ENCODE data around the gene TNFRSF1A. TPM values are rescaled to one million over a fixed set of nuclear protein-coding genes. Genes with fewer than 3 reads are reported as not detected.
A peak's percentile ranks its signal among the peaks of the same experiment; 100 is the strongest.

TNFRSF1A gene
- total RNA-seq, 3 donors from 2014 or later (not counting 1 experiment from before 2014, with no cell fraction given), result 75.7 to 116 (median 87.3) TPM

DNA sequence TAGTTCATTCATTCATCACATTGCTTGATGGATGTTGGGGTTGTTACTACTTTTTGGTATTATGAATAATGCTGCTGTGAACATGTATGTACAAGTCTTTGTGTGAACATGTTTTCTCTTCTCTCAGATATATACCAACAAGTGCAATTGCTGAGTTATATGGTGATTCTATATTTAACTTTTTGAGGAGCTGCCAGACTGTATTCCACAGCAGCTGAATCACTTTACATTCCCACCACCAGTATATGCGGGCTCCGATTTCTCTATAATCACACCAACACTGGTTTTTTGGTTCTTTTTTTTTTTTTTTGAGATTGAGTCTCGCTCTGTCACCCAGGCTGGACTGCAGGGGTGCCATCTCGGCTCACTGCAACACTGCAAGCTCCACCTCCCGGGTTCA lies 53.6 kb downstream of the TNFRSF1A start:
- Histone ChIP-seq H3K9me3 (ENCODE audit: control insufficient read depth, insufficient read depth, low read length) (no peaks in the 10 kb centered on the region), H3K4me1 (ENCODE audit: control insufficient read depth, insufficient read depth, low read length) (no peaks in the 10 kb centered on the region), H3K4me3 (ENCODE audit: low read length) (no peak overlapping the region), H3K27me3 (ENCODE audit: control insufficient read depth, insufficient read depth, low read length) (no peaks in the 10 kb centered on the region), H3K27ac (ENCODE audit: low read length) (no peak overlapping the region), H3K36me3 (ENCODE audit: control insufficient read depth, insufficient read depth, low read length) (no peaks in the 10 kb centered on the region)
- no peaks in the 10 kb centered on the region for H3K4me1 Mint-ChIP-seq
- TF ChIP-seq, protein P1, sequence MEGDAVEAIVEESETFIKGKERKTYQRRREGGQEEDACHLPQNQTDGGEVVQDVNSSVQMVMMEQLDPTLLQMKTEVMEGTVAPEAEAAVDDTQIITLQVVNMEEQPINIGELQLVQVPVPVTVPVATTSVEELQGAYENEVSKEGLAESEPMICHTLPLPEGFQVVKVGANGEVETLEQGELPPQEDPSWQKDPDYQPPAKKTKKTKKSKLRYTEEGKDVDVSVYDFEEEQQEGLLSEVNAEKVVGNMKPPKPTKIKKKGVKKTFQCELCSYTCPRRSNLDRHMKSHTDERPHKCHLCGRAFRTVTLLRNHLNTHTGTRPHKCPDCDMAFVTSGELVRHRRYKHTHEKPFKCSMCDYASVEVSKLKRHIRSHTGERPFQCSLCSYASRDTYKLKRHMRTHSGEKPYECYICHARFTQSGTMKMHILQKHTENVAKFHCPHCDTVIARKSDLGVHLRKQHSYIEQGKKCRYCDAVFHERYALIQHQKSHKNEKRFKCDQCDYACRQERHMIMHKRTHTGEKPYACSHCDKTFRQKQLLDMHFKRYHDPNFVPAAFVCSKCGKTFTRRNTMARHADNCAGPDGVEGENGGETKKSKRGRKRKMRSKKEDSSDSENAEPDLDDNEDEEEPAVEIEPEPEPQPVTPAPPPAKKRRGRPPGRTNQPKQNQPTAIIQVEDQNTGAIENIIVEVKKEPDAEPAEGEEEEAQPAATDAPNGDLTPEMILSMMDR (IDR thresholded peaks at IDR 0.05), result no peak
- intact Hi-C loops (cut with micrococcal nuclease), result no loop called here
- ATAC-seq, result no peak
- H3K9me3 Mint-ChIP-seq, result no peaks in the 10 kb centered on the region
- peaks cover 0 to 3% of the 10 kb centered on the region in 2 donors for H3K27me3 Mint-ChIP-seq (ENCODE audit: low read depth in 2 of 2)
- 93% methylated on average over 2 of the region's 5 CpGs for WGBS (ENCODE audit: insufficient coverage)
- H3K36me3 Mint-ChIP-seq, result no peaks in the 10 kb centered on the region
- no peak for DNase-seq
- no peak overlapping the region for H3K4me3 Mint-ChIP-seq
- no peak overlapping the region for H3K27ac Mint-ChIP-seq

DNA sequence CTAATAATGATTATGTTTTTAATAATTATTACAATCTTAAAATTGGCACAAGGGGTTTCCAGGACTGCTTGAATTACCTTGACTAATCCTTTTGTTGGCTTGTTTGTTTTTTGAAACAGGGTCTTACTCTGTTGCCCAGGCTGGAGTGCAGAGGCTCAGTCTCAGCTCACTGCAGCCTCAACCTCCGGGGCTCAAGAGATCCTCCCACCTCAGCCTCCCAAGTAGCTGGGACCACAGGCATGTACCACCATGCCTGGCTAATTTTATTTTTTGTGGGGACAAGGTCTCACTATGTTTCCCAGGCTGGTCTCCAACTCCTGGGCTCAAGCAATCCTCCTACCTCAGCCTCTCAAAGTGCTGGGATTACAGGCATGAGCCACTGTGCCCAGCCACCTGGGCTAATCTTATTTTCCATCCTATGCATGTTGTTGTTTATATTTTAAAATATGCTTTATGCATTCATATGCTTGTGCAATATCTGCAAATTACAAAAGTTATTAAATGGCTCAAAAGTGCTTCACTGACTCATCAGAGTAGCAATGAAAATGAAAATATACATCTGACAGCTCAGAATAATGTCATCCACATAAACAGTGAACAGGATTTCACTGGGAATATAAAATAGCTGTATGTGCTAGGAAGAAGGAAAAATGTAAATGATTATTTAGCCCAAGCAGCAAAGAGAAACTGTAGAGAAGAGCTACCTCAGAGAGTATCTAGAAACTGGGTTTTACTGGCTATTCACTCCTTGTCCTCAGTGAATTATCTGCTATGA lies 56.2 kb downstream of the TNFRSF1A start:
- Mint-ChIP-seq H3K27me3 (ENCODE audit: low read depth in 2 of 2) (peaks cover 7 to 9% of the 10 kb centered on the region in 2 donors), H3K4me3 (no peak overlapping the region), H3K27ac (no peak overlapping the region), H3K9me3 (no peaks in the 10 kb centered on the region), H3K4me1 (no peaks in the 10 kb centered on the region), H3K36me3 (no peaks in the 10 kb centered on the region)
- ATAC-seq (no peak), DNase-seq (no peak)
- intact Hi-C loops (cut with micrococcal nuclease), result loop anchor here (1.0 kb wide), 2 partner anchors 90 to 222 kb away; no protein-coding TSS in a partner anchor
- Histone ChIP-seq H3K27ac (ENCODE audit: low read length) (no peak overlapping the region), H3K27me3 (ENCODE audit: control insufficient read depth, insufficient read depth, low read length) (no peaks in the 10 kb centered on the region), H3K4me1 (ENCODE audit: control insufficient read depth, insufficient read depth, low read length) (no peaks in the 10 kb centered on the region), H3K4me3 (ENCODE audit: low read length) (no peak overlapping the region), H3K9me3 (ENCODE audit: control insufficient read depth, insufficient read depth, low read length) (no peaks in the 10 kb centered on the region), H3K36me3 (ENCODE audit: control insufficient read depth, insufficient read depth, low read length) (no peaks in the 10 kb centered on the region)
- TF ChIP-seq, protein P1 (IDR thresholded peaks at IDR 0.05), result no peak
- WGBS (ENCODE audit: insufficient coverage), result 32% methylated on average over 1 of the region's 1 CpG

DNA sequence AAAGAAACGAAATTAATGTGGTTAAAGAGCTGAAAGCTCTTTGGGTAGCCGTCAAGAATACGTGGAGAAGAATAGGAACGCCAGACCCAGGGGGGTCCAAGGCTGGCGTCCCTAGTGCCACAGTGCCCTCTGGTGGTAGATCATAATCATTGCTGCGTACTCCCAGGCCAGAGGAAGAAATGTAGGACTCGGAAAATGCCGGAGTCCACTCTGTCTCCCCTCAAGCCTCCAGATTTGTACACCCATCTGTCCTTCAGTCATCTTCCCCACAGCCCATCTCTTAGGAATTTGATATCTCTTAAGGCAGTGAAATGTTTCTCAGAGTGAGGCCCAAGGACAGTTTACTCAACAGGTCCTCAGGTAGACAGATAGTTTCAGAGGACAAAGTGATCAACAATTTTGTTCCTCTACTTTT lies 56.8 kb downstream of the TNFRSF1A start:
- ATAC-seq, result peak; percentile 82 to 92 (median 83)
- 0% methylated on average over 8 of the region's 8 CpGs for WGBS (ENCODE audit: insufficient coverage)
- peaks cover 11 to 15% of the 10 kb centered on the region in 2 donors for H3K27me3 Mint-ChIP-seq (ENCODE audit: low read depth in 2 of 2)
- Histone ChIP-seq H3K27ac (ENCODE audit: low read length) (no peak overlapping the region), H3K4me3 (ENCODE audit: low read length) (no peak overlapping the region), H3K4me1 (ENCODE audit: control insufficient read depth, insufficient read depth, low read length) (no peaks in the 10 kb centered on the region), H3K9me3 (ENCODE audit: control insufficient read depth, insufficient read depth, low read length) (no peaks in the 10 kb centered on the region), H3K36me3 (ENCODE audit: control insufficient read depth, insufficient read depth, low read length) (no peaks in the 10 kb centered on the region), H3K27me3 (ENCODE audit: control insufficient read depth, insufficient read depth, low read length) (no peaks in the 10 kb centered on the region)
- no peaks in the 10 kb centered on the region for H3K4me1 Mint-ChIP-seq
- no peak overlapping the region for H3K4me3 Mint-ChIP-seq
- no peaks in the 10 kb centered on the region for H3K36me3 Mint-ChIP-seq
- H3K27ac Mint-ChIP-seq, result no peak overlapping the region
- TF ChIP-seq, protein P1 (IDR thresholded peaks at IDR 0.05), result peak; percentile 74
- intact Hi-C loops (cut with micrococcal nuclease), result loop anchor here (1.0 kb wide), 2 partner anchors 90 to 222 kb away; no protein-coding TSS in a partner anchor
- no peaks in the 10 kb centered on the region for H3K9me3 Mint-ChIP-seq
- DNase-seq, result peak in 1 of 2 donors; percentile 87

All from natural killer cell (primary cell).